Omental fat pad (tissue), 4 donors: Measurements from ENCODE around the gene CTDP1. TPM values are rescaled to one million over a fixed set of nuclear protein-coding genes. Genes with fewer than 3 reads are reported as not detected.

Experiments
- ATAC-seq: fragments of 150-250 bp; one replicate; pipeline ENCODE4 v1.9.1; 2016; ENCODE audit warnings: mild to moderate bottlenecking, moderate library complexity; ENCODE audit not compliant: low FRiP score
- DNase-seq: peaks from one replicate; pipeline ENCODE4 v3.0.0-alpha.2; 2019; ENCODE audit warnings: low spot score
- total RNA-seq, 4 donors: library from RNA; depleted of rRNA; stranded (reverse); fragments of >200 nt; gene quantifications; one replicate each; pipeline ENCODE4 v1.1.0, GENCODE V29; 2016
- TF ChIP-seq, protein P1 (sequence below), 3 donors: fragments of 450-650 bp; IDR thresholded peaks; one replicate each; pipeline ENCODE4 v1.5.1; 2016 to 2017; ENCODE audit warnings: antibody characterized with exemption in 3 of 3, mild to moderate bottlenecking in 3 of 3, moderate library complexity in 2 of 3

The CTDP1 gene
- total RNA-seq, 4 donors from 2014 or later: 11.8 to 25.2 (median 16.0) TPM

- ATAC-seq (no peak), DNase-seq (no peak)
- TF ChIP-seq, protein P1, sequence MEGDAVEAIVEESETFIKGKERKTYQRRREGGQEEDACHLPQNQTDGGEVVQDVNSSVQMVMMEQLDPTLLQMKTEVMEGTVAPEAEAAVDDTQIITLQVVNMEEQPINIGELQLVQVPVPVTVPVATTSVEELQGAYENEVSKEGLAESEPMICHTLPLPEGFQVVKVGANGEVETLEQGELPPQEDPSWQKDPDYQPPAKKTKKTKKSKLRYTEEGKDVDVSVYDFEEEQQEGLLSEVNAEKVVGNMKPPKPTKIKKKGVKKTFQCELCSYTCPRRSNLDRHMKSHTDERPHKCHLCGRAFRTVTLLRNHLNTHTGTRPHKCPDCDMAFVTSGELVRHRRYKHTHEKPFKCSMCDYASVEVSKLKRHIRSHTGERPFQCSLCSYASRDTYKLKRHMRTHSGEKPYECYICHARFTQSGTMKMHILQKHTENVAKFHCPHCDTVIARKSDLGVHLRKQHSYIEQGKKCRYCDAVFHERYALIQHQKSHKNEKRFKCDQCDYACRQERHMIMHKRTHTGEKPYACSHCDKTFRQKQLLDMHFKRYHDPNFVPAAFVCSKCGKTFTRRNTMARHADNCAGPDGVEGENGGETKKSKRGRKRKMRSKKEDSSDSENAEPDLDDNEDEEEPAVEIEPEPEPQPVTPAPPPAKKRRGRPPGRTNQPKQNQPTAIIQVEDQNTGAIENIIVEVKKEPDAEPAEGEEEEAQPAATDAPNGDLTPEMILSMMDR (IDR thresholded peaks at IDR 0.05): no peak
Observed at GRCh38 chr18:79780547-79780946, 100.9 kb downstream of the CTDP1 start.

GRCh38 chr18:79781331-79781941 is 101.8 kb downstream of the CTDP1 start:
- DNase-seq: no peak
- TF ChIP-seq, protein P1 (IDR thresholded peaks at IDR 0.05): no peak
- no peak for ATAC-seq

DNA sequence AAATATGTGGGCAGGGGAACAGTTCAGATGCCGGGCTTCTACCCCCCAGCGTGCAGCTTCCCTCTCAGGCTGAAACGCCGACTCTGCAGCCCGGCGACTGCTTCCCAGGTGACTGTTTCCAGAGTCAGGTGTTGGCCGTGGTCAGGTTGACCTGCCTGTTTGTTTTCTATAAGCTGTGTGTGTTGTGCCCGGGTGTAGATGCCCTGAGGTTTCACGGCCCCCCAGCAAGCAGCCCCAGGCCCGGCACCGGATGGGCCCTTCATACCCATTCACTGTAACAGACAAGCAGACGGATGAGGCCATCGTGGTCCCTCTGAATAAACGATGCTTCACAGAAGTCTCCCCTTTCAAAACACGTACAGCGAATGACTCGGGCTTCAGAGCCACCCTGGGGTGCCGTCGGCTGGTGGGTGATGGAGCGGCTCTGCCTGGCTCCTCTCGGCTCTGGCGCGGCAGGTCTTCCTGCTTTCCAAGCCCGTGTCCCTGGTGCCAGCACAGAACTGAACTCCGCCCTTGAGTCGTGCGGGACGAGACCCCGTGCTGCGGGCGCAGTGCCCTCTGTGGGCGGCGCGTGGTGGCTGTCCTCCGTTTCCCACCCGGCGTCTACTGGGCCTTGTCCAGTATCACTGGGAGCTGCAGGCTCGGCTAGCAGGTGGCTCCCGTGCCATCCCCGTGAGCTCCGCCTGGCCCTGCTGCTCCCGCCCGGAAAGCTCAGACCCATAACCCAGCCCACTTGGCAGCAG is 103.1 kb downstream of the CTDP1 start:
- TF ChIP-seq, protein P1 (IDR thresholded peaks at IDR 0.05): no peak
- ATAC-seq (no peak), DNase-seq (no peak)

- TF ChIP-seq, protein P1 (IDR thresholded peaks at IDR 0.05): no peak
- ATAC-seq (no peak), DNase-seq (no peak)
Observed at GRCh38 chr18:79784071-79784913, 104.7 kb downstream of the CTDP1 start.

- TF ChIP-seq, protein P1 (IDR thresholded peaks at IDR 0.05): no peak
- ATAC-seq (no peak), DNase-seq (no peak)
Observed at GRCh38 chr18:79784965-79785770, 105.6 kb downstream of the CTDP1 start.

DNA sequence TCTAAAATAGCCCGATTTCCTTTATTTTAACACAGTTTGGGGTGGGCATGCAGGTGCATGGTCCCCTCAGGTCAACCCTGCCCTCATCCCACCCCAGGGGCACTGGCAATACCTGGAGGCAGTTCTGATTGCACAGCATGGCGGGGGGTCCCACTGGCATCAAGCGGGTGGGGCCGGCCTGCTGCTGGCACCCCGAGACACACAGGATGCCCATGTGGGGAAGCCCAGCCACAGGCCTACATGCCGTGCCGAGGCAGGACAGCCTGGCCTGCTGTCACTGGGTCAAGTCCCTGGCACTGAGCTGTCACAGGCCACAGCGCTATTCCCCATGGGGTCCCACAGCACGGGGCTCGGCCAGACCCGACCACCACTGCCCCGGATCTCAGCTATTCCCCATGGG is 106.2 kb downstream of the CTDP1 start:
- ATAC-seq (no peak), DNase-seq (no peak)
- TF ChIP-seq, protein P1 (IDR thresholded peaks at IDR 0.05): no peak
